Heart left ventricle (tissue), 13 donors: Measurements from ENCODE around the gene TAOK1.

Source experiments
- CTCF ChIP-seq, 12 donors: fragments of 200-600 bp; sonication (generic) in 4 of 12; IDR thresholded peaks; one replicate each; pipeline versions ENCODE4 v1.5.0 to v1.8.0; 2018 to 2022; ENCODE audit warnings: antibody characterized with exemption in 12 of 12, mild to moderate bottlenecking in 5 of 12
- POLR2A ChIP-seq, 2 donors: fragments of 450-650 bp; IDR thresholded peaks; one replicate each; pipeline ENCODE4 v1.6.1; 2017; ENCODE audit warnings: antibody characterized with exemption in 2 of 2, mild to moderate bottlenecking in 2 of 2, moderate library complexity in 2 of 2
- donor health status: ischemic (EF 13 %, LVEDD 7.1; RV severe dilation, severe dysfunction).
- donor health status: DM: no; HTN: yes; CAD: no.
- donor health status: DM: no; HTN: no; CAD: no.
- donor health status: ischemic (EF 25% LVEDD 6.9; RV normal size, moderate dysfunction).
- donor health status: ischemic (EF 25% LVEDD 5.7; RV mildly dilated, moderate dysfunction).
- donor health status: ischemic (EF 35%, LVEDD 5.7; RV mildly dilated, moderate dysfunction).
- donor health status: nonischemic (EF 11% LVEDD 7.7; RV severe dilation, severe dysfunction).
- donor health status: DM: yes; HTN: yes; CAD: no.
- donor health status: PGD.
- donor health status: ischemic (EF 29% LVEDD 5.4; RV normal size, mild dysfunction).
- donor health status: nonischemic (EF 23%, LVEDD 6.1; RV moderate dilation, normal function).

DNA sequence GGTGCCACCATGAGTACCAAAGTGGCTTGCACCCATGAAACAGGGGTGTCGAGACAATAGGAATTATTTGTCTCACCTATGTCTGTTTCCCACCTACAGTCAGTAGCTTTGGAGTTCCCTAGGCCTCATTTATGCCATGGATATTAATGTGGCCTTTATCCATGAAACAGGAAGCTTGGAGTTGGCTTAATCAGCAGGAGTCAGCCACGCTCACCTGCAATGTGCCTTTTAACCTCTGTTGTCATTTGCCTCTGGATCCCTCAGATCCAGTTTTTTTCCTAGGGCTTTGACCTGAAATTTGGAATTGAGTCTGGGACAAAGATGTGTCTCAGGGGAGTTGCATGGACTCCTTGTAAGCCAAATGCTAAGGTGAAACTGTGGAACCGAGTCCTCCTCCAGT is 44.4 kb downstream of the TAOK1 start:
- no peak for TF ChIP-seq CTCF (IDR thresholded peaks at IDR 0.05)
- TF ChIP-seq POLR2A (IDR thresholded peaks at IDR 0.05), result no peak
